ENCODE data around the gene TMPRSS5. TPM values are rescaled to one million over a fixed set of nuclear protein-coding genes. Genes with fewer than 3 reads are reported as not detected.

The TMPRSS5 gene
- total and polyA plus RNA-seq, 2 of the 13 experiments (the other 11 are each of a cell fraction or from before 2014, with no cell fraction given): 0.40 to 0.96 TPM

- BruUV-seq (replicated peaks): no TSS peak
- H3K4me2 ChIP-seq (ENCODE audit: low read depth, low read length): no peak overlapping the region
- H3K9ac ChIP-seq (ENCODE audit: insufficient read depth, low read depth, low read length): no peak overlapping the region
- no peaks in the 10 kb centered on the region for H4K20me1 ChIP-seq (ENCODE audit: insufficient read depth, low read length)
- intact Hi-C loops (cut with micrococcal nuclease; ENCODE audit: unreplicated experiment): no loop called here
- no peak overlapping the region for H2AFZ ChIP-seq (ENCODE audit: low read length)
- in situ Hi-C loops (cut with HindIII; ENCODE audit: extremely low pct_ligation_motif_present, low pct_unique_long_range_greater_than_20kb): no loop called here
- H3K27me3 ChIP-seq (ENCODE audit: control insufficient read depth in 1 of 2, insufficient read depth in 2 of 2, low read length in 2 of 2): peaks cover 3 to 47% of the 10 kb centered on the region in 2 experiments; a peak in 4 of 5 replicates
- DNase-seq (ENCODE audit: low spot score) (no peak), ATAC-seq (no peak), FAIRE-seq (no peak)
- H3K36me3 ChIP-seq (replicated peaks in 1 of 2; ENCODE audit: control insufficient read depth in 1 of 2, insufficient read depth in 2 of 2, low read length in 2 of 2): no peaks in the 10 kb centered on the region
- H3K79me2 ChIP-seq (ENCODE audit: insufficient read depth, low read length): no peaks in the 10 kb centered on the region
- H3K9me3 ChIP-seq (ENCODE audit: low read length): no peaks in the 10 kb centered on the region
- TF ChIP-seq ZNF160 (CRISPR knock-in tag; IDR thresholded peaks at IDR 0.05): no peak
- TF ChIP-seq ZBTB10 (CRISPR knock-in tag; IDR thresholded peaks at IDR 0.05; ENCODE audit: borderline replicate concordance): no peak
- no peak for TF ChIP-seq TFDP1 (CRISPR knock-in tag; IDR thresholded peaks at IDR 0.05; ENCODE audit: borderline replicate concordance)
- TF ChIP-seq RNF2 (conservative IDR thresholded peaks at IDR 0.05; ENCODE audit: low read depth): no peak
- TF ChIP-seq CC2D1A (CRISPR knock-in tag; IDR thresholded peaks at IDR 0.05): no peak
- no peak for TF ChIP-seq ZBTB46 (CRISPR knock-in tag; IDR thresholded peaks at IDR 0.05; ENCODE audit: borderline replicate concordance)
- TF ChIP-seq ZNF230 (CRISPR knock-in tag; IDR thresholded peaks at IDR 0.05): no peak
- TF ChIP-seq RBAK (CRISPR knock-in tag; IDR thresholded peaks at IDR 0.05): no peak
- no peak for TF ChIP-seq ZNF777 (CRISPR knock-in tag; IDR thresholded peaks at IDR 0.05)
- TF ChIP-seq TMF1 (CRISPR knock-in tag; IDR thresholded peaks at IDR 0.05; ENCODE audit: low read depth): no peak
- no peak for TF ChIP-seq ZNF496 (CRISPR knock-in tag; IDR thresholded peaks at IDR 0.05; ENCODE audit: insufficient replicate concordance)
- no peak for TF ChIP-seq ATF4 (CRISPR knock-in tag; IDR thresholded peaks at IDR 0.05)
- no peak for TF ChIP-seq ZNF703 (CRISPR knock-in tag; IDR thresholded peaks at IDR 0.05; ENCODE audit: borderline replicate concordance)
- no peaks in the 10 kb centered on the region for H3K4me1 ChIP-seq (ENCODE audit: insufficient read depth, low read length)
- ChIA-PET POLR2A (no interaction called here), CTCF (ENCODE audit: low intra/inter-chr PET ratio, low total read pairs) (no interaction called here)
- WGBS (ENCODE audit: low lambda C conversion rate): 0% methylated on average over 3 of the region's 3 CpGs
- no peak overlapping the region for H3K4me3 ChIP-seq (replicated peaks in 1 of 3; ENCODE audit: insufficient read depth in 1 of 3, low read depth in 2 of 3, low read length in 3 of 3)
- no peak overlapping the region for H3K27ac ChIP-seq (ENCODE audit: extremely low read length, insufficient read depth, low read length)
These were observed 61.5 kb downstream of the TMPRSS5 start for GRCh38 chr11:113644605-113645004.
